HEK293 (cell line): ENCODE measurements around the gene MID2.

ENCODE experiments used
- CTCF ChIA-PET: fragments of 350-600 bp; formaldehyde crosslinking; extraction: SDS; loops from one replicate; lab custom pipeline; 2021; ENCODE audit warnings: antibody characterized with exemption; lab: Yijun Ruan, JAX
- POLR2A ChIA-PET: fragments of 300-600 bp; formaldehyde crosslinking; extraction: SDS; loops from one replicate; lab custom pipeline; 2020; ENCODE audit warnings: antibody characterized with exemption, inconsistent platforms; lab: Yijun Ruan, JAX
- H3K27ac ChIP-seq: fragments of 200-500 bp; sonication (Bioruptor generic); 2 replicates; pipeline ENCODE4 v1.5.1; 2014; ENCODE audit warnings: low read depth, low read length, control low read depth, inconsistent platforms; ENCODE audit errors: extremely low read depth
- H3K36me3 ChIP-seq, 2 experiments: fragments of 200-500 bp in 1 of 2; sonication (Bioruptor generic) in 1 of 2; 1 replicate in 1 of 2; 2 replicates in 1 of 2; pipeline ENCODE4 v1.5.1; 2014 to 2017; ENCODE audit warnings: inconsistent platforms in 2 of 2, low read length in 2 of 2; ENCODE audit not compliant: control insufficient read depth in 2 of 2, insufficient read depth in 1 of 2
- H3K4me1 ChIP-seq: fragments of 200-500 bp; sonication (Bioruptor generic); 2 replicates; pipeline ENCODE4 v1.5.1; 2014; ENCODE audit warnings: mild to moderate bottlenecking, low read length, inconsistent platforms; ENCODE audit not compliant: control insufficient read depth, insufficient read depth
- H3K4me3 ChIP-seq: 2 replicates; pipeline ENCODE4 v1.5.1; 2011; ENCODE audit warnings: low read depth, mild to moderate bottlenecking, control low read depth, low read length, moderate library complexity
- H3K9me3 ChIP-seq: fragments of 200-500 bp; sonication (Bioruptor generic); 2 replicates; pipeline ENCODE4 v1.5.1; 2014; ENCODE audit warnings: low read depth, low read length, inconsistent platforms; ENCODE audit not compliant: control insufficient read depth, insufficient read depth
- BCL11A ChIP-seq: fragments of 450-650 bp; formaldehyde crosslinking; IDR thresholded peaks from 2 replicates; pipeline ENCODE4 v1.5.1; 2016; ENCODE audit warnings: low read depth, missing biosample characterization, missing genetic modification characterization
- GLIS2 ChIP-seq: fragments of 450-650 bp; formaldehyde crosslinking; IDR thresholded peaks from 2 replicates; pipeline ENCODE4 v1.5.1; 2016; ENCODE audit warnings: missing biosample characterization, missing genetic modification characterization
- HOXA7 ChIP-seq: sonication (generic); formaldehyde crosslinking; IDR thresholded peaks from 2 replicates; pipeline ENCODE4 v1.8.1; 2022; ENCODE audit warnings: missing genetic modification reagents, borderline replicate concordance
- KLF7 ChIP-seq: fragments of 450-650 bp; formaldehyde crosslinking; IDR thresholded peaks from 2 replicates; pipeline ENCODE4 v1.5.1; 2016; ENCODE audit warnings: missing biosample characterization, missing genetic modification characterization, borderline replicate concordance
- OVOL3 ChIP-seq: fragments of 450-650 bp; formaldehyde crosslinking; IDR thresholded peaks from 2 replicates; pipeline ENCODE4 v1.5.1; 2016; ENCODE audit warnings: missing biosample characterization, missing genetic modification characterization
- RBAK ChIP-seq: fragments of 450-650 bp; formaldehyde crosslinking; IDR thresholded peaks from 2 replicates; pipeline ENCODE4 v1.5.1; 2016; ENCODE audit warnings: missing biosample characterization, missing genetic modification characterization
- REST ChIP-seq: fragments of 450-650 bp; formaldehyde crosslinking; IDR thresholded peaks from 2 replicates; pipeline ENCODE4 v1.5.1; 2016; ENCODE audit warnings: missing biosample characterization, missing genetic modification characterization
- SETDB1 ChIP-seq: IDR thresholded peaks from one replicate; pipeline ENCODE4 v1.6.1; 2017; ENCODE audit warnings: mild to moderate bottlenecking, low read length, moderate library complexity, mixed read lengths; ENCODE audit not compliant: insufficient read length
- SP3 ChIP-seq: fragments of 450-650 bp; formaldehyde crosslinking; IDR thresholded peaks from 2 replicates; pipeline ENCODE4 v1.5.1; 2016; ENCODE audit warnings: missing biosample characterization, missing genetic modification characterization
- ZBTB26 ChIP-seq: fragments of 450-650 bp; formaldehyde crosslinking; optimal IDR thresholded peaks from 2 replicates; pipeline ENCODE3; 2016; ENCODE audit warnings: missing biosample characterization, mild to moderate bottlenecking, missing genetic modification characterization
- ZNF132 ChIP-seq: fragments of 450-650 bp; formaldehyde crosslinking; IDR thresholded peaks from 2 replicates; pipeline ENCODE4 v1.5.1; 2017; ENCODE audit warnings: missing biosample characterization, missing genetic modification characterization, borderline replicate concordance
- ZNF157 ChIP-seq: fragments of 450-650 bp; formaldehyde crosslinking; IDR thresholded peaks from 2 replicates; pipeline ENCODE4 v1.5.1; 2016; ENCODE audit warnings: missing biosample characterization, missing genetic modification characterization
- ZNF174 ChIP-seq: fragments of 450-650 bp; formaldehyde crosslinking; IDR thresholded peaks from 2 replicates; pipeline ENCODE4 v1.5.0; 2017; ENCODE audit warnings: missing biosample characterization, mild to moderate bottlenecking, missing genetic modification characterization
- ZNF19 ChIP-seq: fragments of 450-650 bp; formaldehyde crosslinking; IDR thresholded peaks from 2 replicates; pipeline ENCODE4; 2016; ENCODE audit warnings: missing biosample characterization, missing genetic modification characterization, low read depth
- ZNF23 ChIP-seq: fragments of 450-650 bp; formaldehyde crosslinking; IDR thresholded peaks from 2 replicates; pipeline ENCODE4 v1.5.1; 2016; ENCODE audit warnings: missing biosample characterization, missing genetic modification characterization, borderline replicate concordance
- ZNF24 ChIP-seq: fragments of 450-650 bp; formaldehyde crosslinking; IDR thresholded peaks from 2 replicates; pipeline ENCODE4 v1.5.1; 2016; ENCODE audit warnings: missing biosample characterization, missing genetic modification characterization
- ZNF266 ChIP-seq: fragments of 450-650 bp; formaldehyde crosslinking; IDR thresholded peaks from 2 replicates; pipeline ENCODE4 v1.5.1; 2016; ENCODE audit warnings: missing biosample characterization, missing genetic modification characterization, low read depth
- ZNF280C ChIP-seq: fragments of 450-650 bp; formaldehyde crosslinking; IDR thresholded peaks from 2 replicates; pipeline ENCODE4 v1.5.1; 2016; ENCODE audit warnings: missing biosample characterization, missing genetic modification characterization
- ZNF311 ChIP-seq: fragments of 450-650 bp; formaldehyde crosslinking; IDR thresholded peaks from 2 replicates; pipeline ENCODE4 v1.5.1; 2017; ENCODE audit warnings: missing biosample characterization, missing genetic modification characterization, borderline replicate concordance
- ZNF324 ChIP-seq: fragments of 450-650 bp; formaldehyde crosslinking; IDR thresholded peaks from 2 replicates; pipeline ENCODE4 v1.5.1; 2016; ENCODE audit warnings: missing biosample characterization, missing genetic modification characterization
- ZNF366 ChIP-seq: fragments of 450-650 bp; formaldehyde crosslinking; conservative IDR thresholded peaks from 2 replicates; pipeline ENCODE4 v1.5.1; 2016; ENCODE audit warnings: missing biosample characterization, missing genetic modification characterization
- ZNF398 ChIP-seq: fragments of 450-650 bp; formaldehyde crosslinking; IDR thresholded peaks from 2 replicates; pipeline ENCODE4 v1.5.1; 2017; ENCODE audit warnings: missing biosample characterization, missing genetic modification characterization
- ZNF488 ChIP-seq: fragments of 450-650 bp; formaldehyde crosslinking; IDR thresholded peaks from 2 replicates; pipeline ENCODE4 v1.5.1; 2016; ENCODE audit warnings: missing biosample characterization, missing genetic modification characterization
- ZNF571 ChIP-seq: fragments of 450-650 bp; formaldehyde crosslinking; IDR thresholded peaks from 2 replicates; pipeline ENCODE4 v1.5.0; 2017; ENCODE audit warnings: missing biosample characterization, missing genetic modification characterization
- ZNF610 ChIP-seq: fragments of 450-650 bp; formaldehyde crosslinking; IDR thresholded peaks from 2 replicates; pipeline ENCODE4 v1.5.1; 2016; ENCODE audit warnings: missing biosample characterization, missing genetic modification characterization, borderline replicate concordance
- ZNF701 ChIP-seq: fragments of 450-650 bp; formaldehyde crosslinking; IDR thresholded peaks from 2 replicates; pipeline ENCODE4 v1.5.1; 2016; ENCODE audit warnings: missing biosample characterization, missing genetic modification characterization
- ZNF76 ChIP-seq: fragments of 450-650 bp; formaldehyde crosslinking; IDR thresholded peaks from 2 replicates; pipeline ENCODE4; 2016; ENCODE audit warnings: low read depth, missing biosample characterization, missing genetic modification characterization, borderline replicate concordance
- ZNF791 ChIP-seq: fragments of 450-650 bp; formaldehyde crosslinking; IDR thresholded peaks from 2 replicates; pipeline ENCODE4 v1.5.1; 2016; ENCODE audit warnings: missing biosample characterization, missing genetic modification characterization
- ZNF837 ChIP-seq: fragments of 450-650 bp; formaldehyde crosslinking; IDR thresholded peaks from 2 replicates; pipeline ENCODE4 v1.5.1; 2016; ENCODE audit warnings: missing biosample characterization, missing genetic modification characterization

The MID2 gene

GRCh38 chrX:107850422-107850765, 24.7 kb downstream of the MID2 start:
- Histone ChIP-seq H3K27ac (no peak overlapping the region), H3K4me1 (no peaks in the 10 kb centered on the region)

GRCh38 chrX:107851215-107851614, 25.5 kb downstream of the MID2 start:
- ChIA-PET POLR2A (no interaction called here), CTCF (interaction anchor here (0.6 kb wide), 1 partner anchor 12 kb away, joined by 3 read pairs; no protein-coding TSS in a partner anchor)
- TF ChIP-seq REST (tag by site-specific recombination) (no peak), ZBTB26 (tag by site-specific recombination) (no peak), KLF7 (tag by site-specific recombination) (no peak), HOXA7 (CRISPR knock-in tag) (no peak), ZNF174 (no peak), OVOL3 (no peak), ZNF266 (tag by site-specific recombination) (no peak), SETDB1 (no peak), ZNF398 (tag by site-specific recombination) (no peak), ZNF701 (tag by site-specific recombination) (no peak), ZNF324 (no peak), ZNF366 (tag by site-specific recombination) (no peak), ZNF791 (tag by site-specific recombination) (no peak), ZNF837 (tag by site-specific recombination) (no peak), ZNF311 (tag by site-specific recombination) (no peak), ZNF488 (no peak), ZNF76 (no peak), ZNF24 (tag by site-specific recombination) (no peak)
- Histone ChIP-seq H3K9me3 (no peaks in the 10 kb centered on the region), H3K36me3 (peaks cover 0 to 8% of the 10 kb centered on the region in 2 experiments; a peak in 2 of 3 replicates), H3K4me3 (no peak overlapping the region), H3K27ac (no peak overlapping the region), H3K4me1 (no peaks in the 10 kb centered on the region; the same call in 1 of the 2 replicates)

More at GRCh38 chrX:107850422-107850765, 24.7 kb downstream of the MID2 start:
- peaks cover 1 to 8% of the 10 kb centered on the region in 2 experiments for H3K36me3 ChIP-seq
- POLR2A ChIA-PET, result no interaction called here
- H3K9me3 ChIP-seq, result no peaks in the 10 kb centered on the region
- TF ChIP-seq BCL11A (tag by site-specific recombination) (no peak), GLIS2 (tag by site-specific recombination) (no peak), ZNF157 (tag by site-specific recombination) (no peak), ZNF280C (tag by site-specific recombination) (no peak), ZNF610 (no peak), RBAK (tag by site-specific recombination) (no peak), SP3 (tag by site-specific recombination) (no peak), ZNF571 (tag by site-specific recombination) (no peak), ZNF132 (no peak), ZNF266 (tag by site-specific recombination) (no peak), ZNF19 (tag by site-specific recombination) (no peak), ZNF23 (no peak)
- H3K4me3 ChIP-seq, result no peak overlapping the region
- CTCF ChIA-PET, result no interaction called here
